Measurements from ENCODE around the gene CPE.

CPE gene

GRCh38 chr4:165360985-165361670, 17.7 kb upstream of the CPE start:
- no peak for DNase-seq
- H3K27me3 ChIP-seq (ENCODE audit: insufficient read depth, low read depth, severe bottlenecking), result no peaks in the 10 kb centered on the region
- TF ChIP-seq, protein P1, sequence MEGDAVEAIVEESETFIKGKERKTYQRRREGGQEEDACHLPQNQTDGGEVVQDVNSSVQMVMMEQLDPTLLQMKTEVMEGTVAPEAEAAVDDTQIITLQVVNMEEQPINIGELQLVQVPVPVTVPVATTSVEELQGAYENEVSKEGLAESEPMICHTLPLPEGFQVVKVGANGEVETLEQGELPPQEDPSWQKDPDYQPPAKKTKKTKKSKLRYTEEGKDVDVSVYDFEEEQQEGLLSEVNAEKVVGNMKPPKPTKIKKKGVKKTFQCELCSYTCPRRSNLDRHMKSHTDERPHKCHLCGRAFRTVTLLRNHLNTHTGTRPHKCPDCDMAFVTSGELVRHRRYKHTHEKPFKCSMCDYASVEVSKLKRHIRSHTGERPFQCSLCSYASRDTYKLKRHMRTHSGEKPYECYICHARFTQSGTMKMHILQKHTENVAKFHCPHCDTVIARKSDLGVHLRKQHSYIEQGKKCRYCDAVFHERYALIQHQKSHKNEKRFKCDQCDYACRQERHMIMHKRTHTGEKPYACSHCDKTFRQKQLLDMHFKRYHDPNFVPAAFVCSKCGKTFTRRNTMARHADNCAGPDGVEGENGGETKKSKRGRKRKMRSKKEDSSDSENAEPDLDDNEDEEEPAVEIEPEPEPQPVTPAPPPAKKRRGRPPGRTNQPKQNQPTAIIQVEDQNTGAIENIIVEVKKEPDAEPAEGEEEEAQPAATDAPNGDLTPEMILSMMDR (IDR thresholded peaks at IDR 0.05; ENCODE audit: low read depth, low read length), result no peak
- H3K27ac ChIP-seq, result no peak overlapping the region
- no peaks in the 10 kb centered on the region for H3K36me3 ChIP-seq
- no peak overlapping the region for H3K4me3 ChIP-seq (ENCODE audit: low read depth, low read length)
- H3K9me3 ChIP-seq (ENCODE audit: severe bottlenecking), result no peaks in the 10 kb centered on the region

GRCh38 chr4:165361810-165362209, 17.0 kb upstream of the CPE start:
- DNase-seq, result no peak
- TF ChIP-seq, protein P1 (IDR thresholded peaks at IDR 0.05; ENCODE audit: low read depth, low read length), result no peak
- Histone ChIP-seq H3K27ac (no peak overlapping the region), H3K36me3 (no peaks in the 10 kb centered on the region), H3K9me3 (ENCODE audit: severe bottlenecking) (no peaks in the 10 kb centered on the region), H3K27me3 (ENCODE audit: insufficient read depth, low read depth, severe bottlenecking) (no peaks in the 10 kb centered on the region), H3K4me3 (ENCODE audit: low read depth, low read length) (no peak overlapping the region)

DNA sequence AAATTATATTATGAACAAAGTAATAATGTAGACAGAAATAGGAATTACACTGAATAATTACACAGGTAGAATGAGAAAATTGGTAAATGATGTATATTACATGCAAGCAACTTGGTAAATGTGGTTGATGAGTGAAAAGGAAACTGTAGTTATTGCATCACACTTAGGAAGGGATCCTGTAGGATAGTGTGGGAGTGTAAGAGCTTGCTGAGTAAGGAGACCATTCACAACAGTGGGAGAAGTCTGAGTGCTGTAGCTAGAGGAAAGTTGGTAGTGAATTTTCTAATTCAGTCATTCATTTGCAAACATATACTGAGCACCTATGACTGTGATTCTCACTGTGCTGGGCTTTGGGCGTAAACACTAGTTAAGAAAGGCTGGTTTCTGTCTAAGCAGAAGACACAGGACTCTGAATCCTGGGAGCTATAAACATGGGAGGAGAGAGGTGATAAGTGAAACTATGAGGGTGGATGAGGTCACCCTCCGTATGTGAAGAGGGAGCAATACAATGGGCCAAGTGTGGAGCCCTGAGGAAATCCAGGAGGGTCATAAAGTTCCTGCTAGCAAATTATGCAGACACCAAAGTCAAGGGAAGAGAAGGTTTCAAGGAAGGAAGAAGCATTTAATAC, 14.2 kb upstream of the CPE start:
- Histone ChIP-seq H3K27me3 (ENCODE audit: insufficient read depth, low read depth, severe bottlenecking) (no peaks in the 10 kb centered on the region), H3K9me3 (ENCODE audit: severe bottlenecking) (no peaks in the 10 kb centered on the region), H3K27ac (no peak overlapping the region), H3K36me3 (no peaks in the 10 kb centered on the region), H3K4me3 (ENCODE audit: low read depth, low read length) (no peak overlapping the region)
- TF ChIP-seq, protein P1 (IDR thresholded peaks at IDR 0.05; ENCODE audit: low read depth, low read length), result no peak
- DNase-seq, result no peak

- DNase-seq, result no peak
- no peak overlapping the region for H3K27ac ChIP-seq
- H3K27me3 ChIP-seq (ENCODE audit: insufficient read depth, low read depth, severe bottlenecking), result no peaks in the 10 kb centered on the region
- no peaks in the 10 kb centered on the region for H3K36me3 ChIP-seq
- no peaks in the 10 kb centered on the region for H3K9me3 ChIP-seq (ENCODE audit: severe bottlenecking)
- no peak overlapping the region for H3K4me3 ChIP-seq (ENCODE audit: low read depth, low read length)
- TF ChIP-seq, protein P1 (IDR thresholded peaks at IDR 0.05; ENCODE audit: low read depth, low read length), result no peak
Measured at GRCh38 chr4:165367040-165367439, 11.8 kb upstream of the CPE start.

- Histone ChIP-seq H3K9me3 (ENCODE audit: severe bottlenecking) (no peaks in the 10 kb centered on the region), H3K36me3 (no peaks in the 10 kb centered on the region), H3K4me3 (ENCODE audit: low read depth, low read length) (no peak overlapping the region), H3K27me3 (ENCODE audit: insufficient read depth, low read depth, severe bottlenecking) (no peaks in the 10 kb centered on the region), H3K27ac (no peak overlapping the region)
- TF ChIP-seq, protein P1 (IDR thresholded peaks at IDR 0.05; ENCODE audit: low read depth, low read length), result no peak
- DNase-seq, result no peak
Measured at GRCh38 chr4:165368114-165368513, 10.7 kb upstream of the CPE start.

Measured in WERI-Rb-1 (cell line).